HG02885 (cell line): ENCODE measurements around the gene OR52W1.
"Not testable (repeated sequence)": the region's sequence is repeated elsewhere in the genome, so short reads cannot be mapped to it uniquely, and the experiment has no call there.

Experiments used
- ATAC-seq: cut with Tn5 transposase; IDR thresholded peaks from one replicate; pipeline ENCODE4 v1.9.1; 2021; ENCODE audit warnings: mild to moderate bottlenecking; ENCODE audit not compliant: unreplicated experiment, poor library complexity

Gene OR52W1

GRCh38 chr11:6214530-6214929, 15.5 kb downstream of the OR52W1 start:
- no peak for ATAC-seq

DNA sequence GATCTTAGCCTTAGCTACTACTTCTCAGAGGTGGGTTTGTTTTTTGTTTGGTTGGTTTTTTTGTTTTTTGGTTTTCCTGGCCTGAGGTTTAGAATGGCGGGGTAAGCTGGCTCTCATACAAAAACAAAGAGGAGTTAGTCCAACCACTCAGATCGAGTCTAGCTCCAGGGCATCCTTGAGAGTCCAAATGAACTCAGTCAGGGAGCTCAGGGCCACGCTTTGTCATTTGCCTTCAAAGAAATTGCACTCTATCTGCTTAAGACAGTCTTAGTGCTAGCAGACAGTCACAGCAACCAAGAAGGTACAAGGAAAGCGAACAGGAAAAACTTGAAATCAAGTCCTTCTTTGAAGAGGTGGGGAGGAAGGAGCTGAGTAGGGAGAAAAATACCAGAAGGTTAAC, 17.5 kb downstream of the OR52W1 start:
- ATAC-seq: no peak

GRCh38 chr11:6217722-6218121, 18.7 kb downstream of the OR52W1 start:
- no peak for ATAC-seq

DNA sequence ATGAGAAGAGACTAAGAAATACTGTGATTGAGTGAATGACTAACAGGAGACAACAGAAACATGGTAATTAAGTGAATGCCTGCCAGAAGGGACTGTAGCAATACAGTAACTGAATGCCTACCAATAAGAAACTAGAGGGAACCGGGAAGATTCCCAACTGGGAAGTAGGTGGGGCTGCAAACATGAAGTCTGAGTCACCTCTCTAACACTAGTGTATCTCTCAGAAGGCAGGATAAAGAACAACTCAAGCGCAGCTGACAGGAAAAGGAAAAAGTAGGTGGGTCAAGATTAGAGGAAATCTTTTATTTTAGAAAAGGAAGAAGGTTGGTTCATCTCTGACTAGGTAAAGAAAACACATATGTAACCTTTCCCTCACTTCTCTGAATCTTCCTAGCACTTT, 20.3 kb downstream of the OR52W1 start:
- no peak for ATAC-seq

DNA sequence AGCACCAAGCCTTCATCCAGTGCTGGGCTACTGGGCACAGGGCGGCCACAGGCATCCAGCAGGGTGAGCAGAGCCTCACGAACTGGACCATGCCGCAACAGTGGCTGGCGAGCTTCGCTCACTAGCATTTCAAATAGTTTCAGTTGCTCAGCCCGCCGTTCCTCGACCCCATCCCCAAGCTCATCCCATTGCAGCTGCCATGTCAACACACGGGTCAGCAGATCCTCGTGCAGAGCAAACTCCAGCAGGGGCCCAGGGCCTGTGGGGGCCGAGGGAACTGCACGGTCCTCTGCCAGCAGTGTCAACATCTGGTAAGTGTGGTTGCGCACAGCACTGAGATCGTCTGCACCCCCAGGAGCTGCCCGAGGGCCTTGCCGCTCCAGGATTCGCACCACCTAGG, 24.8 kb downstream of the OR52W1 start:
- no peak for ATAC-seq

DNA sequence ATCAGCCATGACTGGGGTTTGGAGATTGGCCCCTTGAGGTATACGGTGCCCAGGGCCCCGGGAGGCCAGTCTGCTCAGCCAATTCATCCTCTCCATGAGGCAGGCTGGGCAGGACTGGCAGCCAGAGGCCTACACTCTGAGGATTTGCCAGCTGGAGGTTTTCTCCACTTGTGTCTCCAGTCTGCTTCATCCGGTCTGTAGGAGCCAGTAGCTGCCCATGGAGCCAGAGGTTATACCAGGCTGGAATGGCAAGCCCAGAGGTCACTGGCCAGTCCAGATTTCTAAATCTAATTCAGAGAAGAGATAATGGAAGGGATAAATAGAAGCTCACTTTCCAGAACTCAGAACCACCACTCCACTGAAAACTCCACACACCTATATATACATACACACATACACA, 25.4 kb downstream of the OR52W1 start:
- ATAC-seq: no peak

DNA sequence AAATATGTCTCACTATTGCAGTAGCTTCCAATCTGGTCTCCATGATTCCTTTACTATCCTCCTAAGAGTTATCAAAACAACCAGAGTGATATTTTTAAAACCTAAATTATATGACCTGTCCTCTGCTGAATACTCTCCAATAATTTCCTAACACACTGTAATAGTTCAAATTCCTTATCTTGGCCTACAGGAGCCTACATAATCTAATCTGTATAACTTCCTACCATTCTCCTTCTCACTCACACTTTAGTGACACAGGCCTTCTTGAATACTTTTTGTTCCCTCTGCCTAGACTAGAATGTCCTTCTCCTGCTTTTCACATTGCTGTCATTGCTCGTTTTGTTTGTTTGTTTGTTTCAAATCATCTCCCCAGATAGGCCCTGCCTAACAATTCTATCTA, 26.0 kb downstream of the OR52W1 start:
- ATAC-seq: no peak

DNA sequence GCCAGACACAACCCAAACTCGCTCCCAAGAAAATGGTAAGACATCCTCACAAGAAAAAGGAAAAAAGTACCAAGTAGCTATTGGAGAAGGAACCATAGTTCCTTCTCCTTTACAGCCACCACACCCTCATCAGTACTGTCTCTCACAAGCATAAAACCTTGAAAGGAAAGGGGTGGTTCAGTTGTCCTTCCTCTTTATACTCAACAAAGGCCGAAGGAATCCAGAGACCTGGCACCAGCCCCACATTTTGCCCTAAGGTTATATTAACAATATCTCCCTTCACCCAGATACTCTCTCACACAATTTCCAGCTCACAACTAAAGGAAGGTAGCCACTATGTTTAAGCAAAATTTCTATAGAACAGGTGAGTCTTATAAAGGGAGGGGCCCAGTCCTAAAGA, 26.9 kb downstream of the OR52W1 start:
- no peak for ATAC-seq

GRCh38 chr11:6228520-6228919, 29.5 kb downstream of the OR52W1 start:
- ATAC-seq: no peak

DNA sequence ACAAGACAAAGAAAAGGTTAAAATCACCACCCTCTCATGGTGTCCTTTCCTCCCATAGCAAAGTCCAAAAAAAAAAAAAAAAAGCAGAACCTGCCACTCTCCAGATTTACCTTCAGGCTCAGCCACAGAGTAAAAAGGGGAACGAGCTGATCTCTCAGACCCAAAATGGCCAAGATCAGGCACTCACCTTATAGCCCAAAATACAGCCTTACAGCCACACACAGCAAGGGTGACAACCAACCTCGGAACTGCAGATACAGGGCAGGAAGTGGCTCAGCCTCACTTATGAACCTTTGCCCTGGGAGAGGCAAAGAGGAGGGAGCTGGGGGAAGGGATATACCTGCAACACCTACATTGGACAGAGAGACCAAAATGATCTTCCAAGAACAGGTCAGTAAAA, 30.9 kb downstream of the OR52W1 start:
- no peak for ATAC-seq

- no peak for ATAC-seq
Measured at GRCh38 chr11:6232899-6233298, 33.9 kb downstream of the OR52W1 start.

GRCh38 chr11:6233984-6234386, 35.0 kb downstream of the OR52W1 start:
- peak; percentile 0 for ATAC-seq

- peak; percentile 93 for ATAC-seq
Measured at GRCh38 chr11:6234387-6235107, 35.5 kb downstream of the OR52W1 start, which contains the start of gene FHIP1B. Gene FHIP1B, minus strand, starts transcription at chr11:6234636. Its CDS starts 10,120 bp downstream, at chr11:6224516.

- ATAC-seq: no peak
Measured at GRCh38 chr11:6237266-6237665, 38.2 kb downstream of the OR52W1 start.

DNA sequence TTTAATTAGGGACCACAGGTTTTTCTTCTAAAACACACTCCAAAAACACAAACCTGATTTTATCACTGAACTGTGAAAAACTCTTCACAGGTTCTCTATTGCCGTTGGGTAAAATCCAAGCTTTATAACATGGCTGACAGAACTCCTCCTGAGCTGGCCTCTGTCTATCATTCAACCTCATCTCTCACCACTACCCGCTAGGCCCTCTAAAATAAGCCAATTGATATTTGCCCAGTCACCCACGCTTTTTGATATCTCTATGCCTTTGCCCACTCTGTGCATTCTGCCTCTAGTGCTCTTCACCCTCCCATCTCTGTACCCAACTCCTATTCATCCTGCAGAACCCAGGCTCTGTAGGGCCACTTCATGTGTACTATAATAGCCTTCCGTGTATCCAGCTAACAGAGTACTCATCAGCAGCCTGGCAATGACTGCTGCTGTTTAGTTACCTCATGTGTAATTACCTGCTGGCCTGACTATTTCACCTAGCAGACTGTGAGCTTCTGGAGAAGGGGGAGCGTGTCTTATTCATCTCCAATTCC, 38.8 kb downstream of the OR52W1 start:
- ATAC-seq: no peak

GRCh38 chr11:6238902-6239301, 39.9 kb downstream of the OR52W1 start, which contains the start of gene CNGA4:
Gene CNGA4, plus strand, starts transcription at chr11:6239089. Its CDS starts 118 bp downstream, at chr11:6239207.
- ATAC-seq: no peak

DNA sequence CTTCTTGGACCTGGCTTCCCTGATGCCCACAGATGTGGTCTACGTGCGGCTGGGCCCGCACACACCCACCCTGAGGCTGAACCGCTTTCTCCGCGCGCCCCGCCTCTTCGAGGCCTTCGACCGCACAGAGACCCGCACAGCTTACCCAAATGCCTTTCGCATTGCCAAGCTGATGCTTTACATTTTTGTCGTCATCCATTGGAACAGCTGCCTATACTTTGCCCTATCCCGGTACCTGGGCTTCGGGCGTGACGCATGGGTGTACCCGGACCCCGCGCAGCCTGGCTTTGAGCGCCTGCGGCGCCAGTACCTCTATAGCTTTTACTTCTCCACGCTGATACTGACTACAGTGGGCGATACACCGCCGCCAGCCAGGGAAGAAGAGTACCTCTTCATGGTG, 41.1 kb downstream of the OR52W1 start:
- ATAC-seq: no peak

DNA sequence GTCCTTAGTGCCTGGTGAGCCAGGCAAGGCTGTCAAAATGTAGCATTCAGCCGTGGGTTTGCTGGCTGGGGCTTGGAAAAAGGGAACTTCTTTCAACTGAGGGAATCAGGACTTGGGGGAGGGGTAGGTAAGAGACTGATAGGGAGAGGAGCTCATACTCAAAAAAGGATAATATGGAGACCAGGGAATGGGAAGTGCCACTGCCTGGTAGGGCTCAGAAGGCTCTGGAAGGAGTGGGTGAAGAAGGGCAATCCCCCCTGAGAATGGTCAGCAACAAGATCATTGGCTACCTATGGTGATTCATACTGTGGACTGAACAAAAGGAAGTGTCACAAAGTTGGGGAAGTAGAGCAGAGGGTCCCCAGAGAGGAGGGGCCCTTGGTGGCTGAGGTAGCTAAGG, 41.8 kb downstream of the OR52W1 start:
- no peak for ATAC-seq

- no peak for ATAC-seq
Measured at GRCh38 chr11:6241316-6241715, 42.3 kb downstream of the OR52W1 start.

- ATAC-seq: no peak
Measured at GRCh38 chr11:6245536-6245935, 46.5 kb downstream of the OR52W1 start.

DNA sequence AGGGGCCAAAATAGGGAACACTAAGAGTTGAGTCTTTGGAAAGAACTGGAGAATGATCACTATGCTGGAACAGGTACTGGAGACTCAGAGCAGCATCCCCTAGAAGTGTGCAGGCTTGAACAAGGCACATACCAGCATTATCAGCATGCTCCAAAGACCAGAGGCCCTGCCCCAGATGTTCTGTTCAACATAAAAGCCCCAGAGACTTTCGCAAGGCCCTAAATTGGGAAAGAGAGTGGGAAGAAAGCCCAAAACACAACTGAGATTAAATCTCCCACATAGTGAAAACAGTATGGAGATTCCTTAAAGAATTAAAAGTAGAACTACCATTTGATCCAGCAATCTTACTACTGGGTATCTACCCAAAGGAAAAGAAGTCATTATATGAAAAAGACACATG, 49.2 kb downstream of the OR52W1 start:
- ATAC-seq: no peak

DNA sequence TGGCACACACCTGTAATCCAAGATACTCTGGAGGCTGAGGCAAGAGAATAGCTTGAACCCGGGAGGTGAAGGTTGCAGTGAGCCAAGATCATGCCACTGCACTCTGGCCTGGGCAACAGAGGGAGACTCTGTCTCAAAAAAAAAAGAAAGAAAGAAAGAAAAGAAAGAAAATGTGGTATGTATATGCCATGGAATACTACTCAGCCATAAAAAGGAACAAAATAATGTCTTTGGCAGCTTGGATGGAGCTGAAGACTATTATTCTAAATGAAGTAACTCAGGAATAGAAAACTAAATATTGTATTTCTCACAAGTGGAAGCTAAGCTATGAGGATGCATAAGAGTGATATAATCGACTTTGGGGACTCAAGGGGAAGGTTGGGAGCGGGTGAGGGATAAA, 49.9 kb downstream of the OR52W1 start:
- ATAC-seq: not testable (repeated sequence)
